ENCODE data around the gene TCF19.

DNA sequence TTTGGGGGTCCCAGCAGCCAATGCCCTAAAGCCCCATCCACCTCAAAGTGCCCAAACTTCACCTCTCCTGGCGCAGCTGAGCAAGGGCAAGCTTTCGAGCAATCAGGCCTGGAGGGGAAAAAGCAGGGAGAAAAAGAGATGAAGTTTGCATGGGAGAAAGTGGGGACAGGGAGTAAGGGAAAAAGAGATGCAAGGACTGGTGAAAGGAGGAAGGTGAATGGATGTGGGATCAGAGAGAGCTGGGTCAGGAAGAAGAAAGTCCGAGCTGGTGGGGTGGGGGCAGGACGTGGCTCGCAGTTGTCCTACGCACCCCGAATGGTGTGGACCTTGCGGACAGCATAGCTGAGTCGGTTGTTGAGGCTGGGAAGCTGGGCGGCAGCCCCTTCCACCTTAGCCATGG is 13.0 kb upstream of the TCF19 start:
- TF ChIP-seq POLR2AphosphoS5 (IDR thresholded peaks at IDR 0.05) (no peak), POLR2A (IDR thresholded peaks at IDR 0.05) (no peak), EP300 (IDR thresholded peaks at IDR 0.05) (no peak)
- TF ChIP-seq, protein P1, sequence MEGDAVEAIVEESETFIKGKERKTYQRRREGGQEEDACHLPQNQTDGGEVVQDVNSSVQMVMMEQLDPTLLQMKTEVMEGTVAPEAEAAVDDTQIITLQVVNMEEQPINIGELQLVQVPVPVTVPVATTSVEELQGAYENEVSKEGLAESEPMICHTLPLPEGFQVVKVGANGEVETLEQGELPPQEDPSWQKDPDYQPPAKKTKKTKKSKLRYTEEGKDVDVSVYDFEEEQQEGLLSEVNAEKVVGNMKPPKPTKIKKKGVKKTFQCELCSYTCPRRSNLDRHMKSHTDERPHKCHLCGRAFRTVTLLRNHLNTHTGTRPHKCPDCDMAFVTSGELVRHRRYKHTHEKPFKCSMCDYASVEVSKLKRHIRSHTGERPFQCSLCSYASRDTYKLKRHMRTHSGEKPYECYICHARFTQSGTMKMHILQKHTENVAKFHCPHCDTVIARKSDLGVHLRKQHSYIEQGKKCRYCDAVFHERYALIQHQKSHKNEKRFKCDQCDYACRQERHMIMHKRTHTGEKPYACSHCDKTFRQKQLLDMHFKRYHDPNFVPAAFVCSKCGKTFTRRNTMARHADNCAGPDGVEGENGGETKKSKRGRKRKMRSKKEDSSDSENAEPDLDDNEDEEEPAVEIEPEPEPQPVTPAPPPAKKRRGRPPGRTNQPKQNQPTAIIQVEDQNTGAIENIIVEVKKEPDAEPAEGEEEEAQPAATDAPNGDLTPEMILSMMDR (IDR thresholded peaks at IDR 0.05), result no peak
